Spleen (tissue), 11 donors: ENCODE data around the gene ZC3H7B. TPM values are rescaled to one million over a fixed set of nuclear protein-coding genes. Genes with fewer than 3 reads are reported as not detected.

ENCODE experiments used
- DNase-seq: peaks from one replicate; pipeline ENCODE4 v3.0.0-alpha.2; 2020
- H3K27ac ChIP-seq, 8 donors: fragments of 200-600 bp; sonication (generic) in 7 of 8; 1 replicate in 4 of 8; 2 replicates in 4 of 8; pipeline versions ENCODE4 v1.5.0 to v1.8.0; 2016 to 2021; ENCODE audit warnings: inconsistent platforms in 4 of 8, mild to moderate bottlenecking in 4 of 8, moderate library complexity in 1 of 8
- H3K27me3 ChIP-seq, 7 donors: fragments of 200-600 bp; sonication (generic) in 6 of 7; replicated peaks in 1 of 7; 1 replicate in 4 of 7; 2 replicates in 3 of 7; pipeline versions ENCODE4 v1.5.0 to v1.8.0; 2016 to 2021; ENCODE audit warnings: inconsistent platforms in 3 of 7, mild to moderate bottlenecking in 1 of 7
- H3K36me3 ChIP-seq, 6 donors: fragments of 200-600 bp; sonication (generic) in 5 of 6; 1 replicate in 4 of 6; 2 replicates in 2 of 6; pipeline versions ENCODE4 v1.5.0 to v1.8.0; 2016 to 2021; ENCODE audit warnings: inconsistent platforms in 2 of 6
- H3K4me1 ChIP-seq, 6 donors: fragments of 200-600 bp; sonication (generic) in 5 of 6; 1 replicate in 3 of 6; 2 replicates in 3 of 6; pipeline versions ENCODE4 v1.5.0 to v1.8.0; 2016 to 2021; ENCODE audit warnings: inconsistent platforms in 3 of 6
- H3K4me3 ChIP-seq, 8 donors: fragments of 200-600 bp; sonication (generic) in 7 of 8; 1 replicate in 4 of 8; 2 replicates in 4 of 8; pipeline versions ENCODE4 v1.5.0 to v1.8.0; 2016 to 2021; ENCODE audit warnings: inconsistent platforms in 4 of 8, mild to moderate bottlenecking in 4 of 8, moderate library complexity in 2 of 8
- H3K9me3 ChIP-seq, 8 donors: fragments of 200-600 bp; sonication (generic) in 7 of 8; 1 replicate in 4 of 8; 2 replicates in 4 of 8; pipeline versions ENCODE4 v1.5.0 to v1.8.0; 2016 to 2021; ENCODE audit warnings: inconsistent platforms in 4 of 8
- CTCF ChIP-seq, 11 experiments: fragments of 200-600 bp in 7 of 11; fragments of 450-650 bp in 4 of 11; sonication (generic) in 4 of 11; IDR thresholded peaks in 8 of 11; conservative IDR thresholded peaks in 3 of 11; 1 replicate in 7 of 11; 2 replicates in 4 of 11; pipeline versions ENCODE4 v1.4.0 to v1.8.0; 2016 to 2021; ENCODE audit warnings: antibody characterized with exemption in 11 of 11, inconsistent platforms in 4 of 11, mild to moderate bottlenecking in 1 of 11
- POLR2A ChIP-seq, 3 donors: fragments of 450-650 bp; IDR thresholded peaks; one replicate each; pipeline ENCODE4 v1.5.1; 2017; ENCODE audit warnings: antibody characterized with exemption in 3 of 3, mild to moderate bottlenecking in 1 of 3
- POLR2AphosphoS5 ChIP-seq, 3 donors: sonication (generic); formaldehyde crosslinking; IDR thresholded peaks; one replicate each; pipeline ENCODE4 v1.5.1; 2017; ENCODE audit warnings: antibody characterized with exemption in 3 of 3
- WGBS, 5 donors: extraction: QIAGEN DNeasy Blood & Tissue Kit in 3 of 5; methylation state at CpG; one replicate each; pipeline versions ENCODE4 v1.1.5 to v1.1.7; 2013 to 2018; 5-methylcytosine and 5-hydroxymethylcytosine counted together
- intact Hi-C: fragments of 100-400 bp; cut with DNase I; formaldehyde crosslinking; loops from one replicate; pipeline ENCODE4 v1.15.0; 2023; ENCODE audit warnings: low total_unique reads
- polyA plus RNA-seq, 3 donors: library from polyadenylated mRNA; stranded (reverse); fragments of 200-250 nt; gene quantifications; one replicate each; pipeline ENCODE4 v1.2.1, GENCODE V29; 2013
- total RNA-seq, 7 donors: library from RNA; depleted of rRNA in 3 of 7; stranded (reverse); fragments of >200 nt in 3 of 7; fragmentation: NEBNext Ultra II Directional in 4 of 7; extraction: Animal tissue kit (Norgen Biotek cat#: 25700) in 4 of 7; gene quantifications; one replicate each; pipeline versions ENCODE4 v1.1.0 to v1.2.1, GENCODE V29; 2016 to 2021
- donor health status: healthy with polysubstance abuse.
- donor health status: DM: no; HTN: no; CAD: no; lungs with moderate emphysema.
- donor health status: DM: no; HTN: no; CAD: no.
- donor health status: Bipolar disorder and iron deficiency.
- donor health status: healthy.
- donor health status: DM: no; HTN: no; CAD: no.
- donor health status: DM: yes; HTN: yes; CAD: no.

ZC3H7B gene
- total and polyA plus RNA-seq, 10 donors = 10.5 to 59.1 (median 46.9) TPM

- intact Hi-C loops = no loop called here
- no peaks in the 10 kb centered on the region for H3K4me1 ChIP-seq
- H3K4me3 ChIP-seq = no peak overlapping the region
- 97 to 98% (median 98%) methylated on average over 11 to 22 of the region's 22 CpGs for WGBS, 5 donors
- DNase-seq = no peak
- H3K9me3 ChIP-seq = no peaks in the 10 kb centered on the region
- H3K36me3 ChIP-seq = peaks cover 7 to 100% (median 97%) of the 10 kb centered on the region in 6 donors
- H3K27me3 ChIP-seq = no peaks in the 10 kb centered on the region
- H3K27ac ChIP-seq = no peak overlapping the region
- TF ChIP-seq CTCF (IDR thresholded peaks at IDR 0.05 in 8 of 11, conservative IDR thresholded peaks at IDR 0.05 in 3 of 11) (no peak), POLR2AphosphoS5 (IDR thresholded peaks at IDR 0.05) (peak in 1 of 3 donors; percentile 52)
These were observed 47.7 kb downstream of the ZC3H7B start for GRCh38 chr22:41348964-41349484.

GRCh38 chr22:41350087-41350486 lies 48.8 kb downstream of the ZC3H7B start:
- TF ChIP-seq POLR2AphosphoS5 (IDR thresholded peaks at IDR 0.05) (no peak), POLR2A (IDR thresholded peaks at IDR 0.05) (no peak), CTCF (IDR thresholded peaks at IDR 0.05 in 8 of 11, conservative IDR thresholded peaks at IDR 0.05 in 3 of 11) (no peak)
- no peak overlapping the region for H3K4me3 ChIP-seq
- no peak for DNase-seq
- no peaks in the 10 kb centered on the region for H3K4me1 ChIP-seq
- 81 to 95% (median 85%) methylated on average over 4 of the region's 4 CpGs for WGBS, 5 donors
- H3K36me3 ChIP-seq = peaks cover 7 to 100% (median 96%) of the 10 kb centered on the region in 6 donors
- H3K9me3 ChIP-seq = no peaks in the 10 kb centered on the region
- no peaks in the 10 kb centered on the region for H3K27me3 ChIP-seq
- intact Hi-C loops = no loop called here
- peak overlapping the region in 1 of 8 donors; percentile 16 for H3K27ac ChIP-seq

- no peak overlapping the region for H3K4me3 ChIP-seq
- DNase-seq = no peak
- H3K36me3 ChIP-seq = peaks cover 9 to 100% (median 96%) of the 10 kb centered on the region in 6 donors
- intact Hi-C loops = no loop called here
- no peaks in the 10 kb centered on the region for H3K9me3 ChIP-seq
- no peaks in the 10 kb centered on the region for H3K4me1 ChIP-seq
- TF ChIP-seq POLR2A (IDR thresholded peaks at IDR 0.05) (no peak), CTCF (IDR thresholded peaks at IDR 0.05 in 8 of 11, conservative IDR thresholded peaks at IDR 0.05 in 3 of 11) (no peak), POLR2AphosphoS5 (IDR thresholded peaks at IDR 0.05) (peak in 1 of 3 donors; percentile 45)
- WGBS, 5 donors = 93 to 98% (median 95%) methylated on average over 4 to 5 of the region's 5 CpGs
- H3K27ac ChIP-seq = no peak overlapping the region
- H3K27me3 ChIP-seq = no peaks in the 10 kb centered on the region
These were observed 49.7 kb downstream of the ZC3H7B start for GRCh38 chr22:41351011-41351410.

- no peaks in the 10 kb centered on the region for H3K27me3 ChIP-seq
- H3K27ac ChIP-seq = no peak overlapping the region
- H3K36me3 ChIP-seq = peaks cover 4 to 100% (median 96%) of the 10 kb centered on the region in 6 donors
- no peak overlapping the region for H3K4me3 ChIP-seq
- intact Hi-C loops = no loop called here
- no peak for DNase-seq
- TF ChIP-seq POLR2AphosphoS5 (IDR thresholded peaks at IDR 0.05) = no peak
- no peak for TF ChIP-seq POLR2A (IDR thresholded peaks at IDR 0.05)
- no peak for TF ChIP-seq CTCF (IDR thresholded peaks at IDR 0.05 in 8 of 11, conservative IDR thresholded peaks at IDR 0.05 in 3 of 11)
- H3K9me3 ChIP-seq = no peaks in the 10 kb centered on the region
- H3K4me1 ChIP-seq = no peaks in the 10 kb centered on the region
- 79 to 87% (median 81%) methylated on average over 6 of the region's 6 CpGs for WGBS, 5 donors
These were observed 50.7 kb downstream of the ZC3H7B start for GRCh38 chr22:41352058-41352457.
